Gastroesophageal sphincter (tissue), 4 donors: ENCODE data around the gene SDK2. TPM values are rescaled to one million over a fixed set of nuclear protein-coding genes. Genes with fewer than 3 reads are reported as not detected.
A peak's percentile ranks its signal among the peaks of the same experiment; 100 is the strongest.

ENCODE experiments used
- ATAC-seq: fragments of 150-250 bp; one replicate; pipeline ENCODE4 v1.9.1; 2016; ENCODE audit warnings: mild to moderate bottlenecking, moderate library complexity
- H3K27ac ChIP-seq, 4 donors: fragments of 200-600 bp; sonication (generic) in 3 of 4; 1 replicate in 3 of 4; 2 replicates in 1 of 4; pipeline ENCODE4 v1.5.1; 2016 to 2019
- H3K27me3 ChIP-seq: fragments of 200-600 bp; sonication (generic); one replicate; pipeline ENCODE4 v1.5.1; 2019
- H3K36me3 ChIP-seq, 2 donors: fragments of 200-600 bp; sonication (generic); one replicate each; pipeline ENCODE4 v1.5.1; 2019; ENCODE audit warnings: control low read depth in 1 of 2
- H3K4me1 ChIP-seq, 3 donors: fragments of 200-600 bp; sonication (generic); 1 replicate in 2 of 3; 2 replicates in 1 of 3; pipeline ENCODE4 v1.5.1; 2016 to 2019; ENCODE audit warnings: control low read depth in 2 of 3
- H3K4me3 ChIP-seq, 2 donors: fragments of 200-600 bp; sonication (generic); one replicate each; pipeline ENCODE4 v1.5.1; 2019; ENCODE audit warnings: mild to moderate bottlenecking in 1 of 2, moderate library complexity in 1 of 2
- H3K9me3 ChIP-seq, 3 donors: fragments of 200-600 bp; sonication (generic); one replicate each; pipeline ENCODE4 v1.5.1; 2017 to 2019; ENCODE audit warnings: control low read depth in 2 of 3
- EP300 ChIP-seq: sonication (generic); formaldehyde crosslinking; IDR thresholded peaks from one replicate; pipeline ENCODE4 v1.6.1; 2017; ENCODE audit warnings: antibody characterized with exemption, mild to moderate bottlenecking
- POLR2A ChIP-seq, 2 donors: fragments of 450-650 bp; IDR thresholded peaks; one replicate each; pipeline ENCODE4 v1.6.1; 2017; ENCODE audit warnings: antibody characterized with exemption in 2 of 2, mild to moderate bottlenecking in 2 of 2, moderate library complexity in 1 of 2
- POLR2AphosphoS5 ChIP-seq: sonication (generic); formaldehyde crosslinking; IDR thresholded peaks from one replicate; pipeline ENCODE4 v1.6.1; 2017; ENCODE audit warnings: antibody characterized with exemption
- WGBS, 2 donors: methylation state at CpG; one replicate each; pipeline ENCODE4 v1.1.5; 2018; ENCODE audit warnings: low coverage in 1 of 2; 5-methylcytosine and 5-hydroxymethylcytosine counted together
- total RNA-seq, 4 donors: library from RNA; depleted of rRNA; stranded (reverse); fragments of >200 nt; gene quantifications; one replicate each; pipeline ENCODE4 v1.1.0, GENCODE V29; 2016
- TF ChIP-seq, protein P1 (sequence below), 4 experiments: fragments of 200-600 bp in 2 of 4; fragments of 450-650 bp in 2 of 4; sonication (generic) in 1 of 4; IDR thresholded peaks; one replicate each; pipeline ENCODE4 v1.5.1; 2017 to 2019; ENCODE audit warnings: antibody characterized with exemption in 4 of 4, mild to moderate bottlenecking in 2 of 4, moderate library complexity in 2 of 4

Gene SDK2
- total RNA-seq, 4 donors from 2014 or later, result 0.31 to 2.0 (median 0.78) TPM

DNA sequence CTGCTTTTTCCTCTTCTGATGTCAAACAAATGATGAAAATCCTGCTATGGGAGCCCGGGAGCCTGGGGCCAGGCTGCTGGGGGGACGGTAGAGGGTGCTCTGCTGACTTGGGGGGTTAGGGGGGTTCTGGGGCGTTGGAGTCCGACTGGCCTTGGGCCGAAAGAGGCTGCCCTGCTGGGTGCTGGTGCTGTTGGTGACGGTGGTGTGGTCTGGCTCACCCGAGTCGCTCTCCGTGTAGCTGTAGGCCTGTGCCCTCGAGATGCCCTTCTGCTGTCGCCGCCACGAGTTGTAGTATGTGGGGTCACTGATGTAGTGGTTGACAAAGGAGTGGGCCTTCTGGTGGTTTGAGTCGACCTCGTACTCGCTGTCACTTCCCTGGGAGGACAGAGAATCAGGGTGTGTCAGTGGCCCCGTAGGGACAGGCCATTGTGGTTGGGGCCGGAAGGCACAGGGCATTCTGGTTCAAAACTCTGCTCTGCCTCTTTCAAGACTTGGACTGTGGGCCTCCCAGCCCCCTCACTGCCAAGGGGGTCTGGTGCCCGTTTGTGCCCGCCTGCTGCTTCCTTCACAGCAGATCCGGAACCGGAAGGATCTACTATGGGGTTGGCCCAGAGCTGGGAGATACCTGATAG is 305.6 kb downstream of the SDK2 start:
- Histone ChIP-seq H3K36me3 (no peaks in the 10 kb centered on the region), H3K4me1 (peaks cover 0 to 61% (median 23%) of the 10 kb centered on the region in 3 donors), H3K9me3 (no peaks in the 10 kb centered on the region), H3K27ac (peak overlapping the region in 3 of 4 donors; percentile 58 to 73 (median 64)), H3K27me3 (no peaks in the 10 kb centered on the region), H3K4me3 (peak overlapping the region in 1 of 2 donors; percentile 26)
- 78 to 83% methylated on average over 6 to 7 of the region's 22 CpGs for WGBS, 2 donors
- no peak for ATAC-seq
- TF ChIP-seq POLR2A (IDR thresholded peaks at IDR 0.05) (no peak), EP300 (no peak), POLR2AphosphoS5 (no peak)
- TF ChIP-seq, protein P1, sequence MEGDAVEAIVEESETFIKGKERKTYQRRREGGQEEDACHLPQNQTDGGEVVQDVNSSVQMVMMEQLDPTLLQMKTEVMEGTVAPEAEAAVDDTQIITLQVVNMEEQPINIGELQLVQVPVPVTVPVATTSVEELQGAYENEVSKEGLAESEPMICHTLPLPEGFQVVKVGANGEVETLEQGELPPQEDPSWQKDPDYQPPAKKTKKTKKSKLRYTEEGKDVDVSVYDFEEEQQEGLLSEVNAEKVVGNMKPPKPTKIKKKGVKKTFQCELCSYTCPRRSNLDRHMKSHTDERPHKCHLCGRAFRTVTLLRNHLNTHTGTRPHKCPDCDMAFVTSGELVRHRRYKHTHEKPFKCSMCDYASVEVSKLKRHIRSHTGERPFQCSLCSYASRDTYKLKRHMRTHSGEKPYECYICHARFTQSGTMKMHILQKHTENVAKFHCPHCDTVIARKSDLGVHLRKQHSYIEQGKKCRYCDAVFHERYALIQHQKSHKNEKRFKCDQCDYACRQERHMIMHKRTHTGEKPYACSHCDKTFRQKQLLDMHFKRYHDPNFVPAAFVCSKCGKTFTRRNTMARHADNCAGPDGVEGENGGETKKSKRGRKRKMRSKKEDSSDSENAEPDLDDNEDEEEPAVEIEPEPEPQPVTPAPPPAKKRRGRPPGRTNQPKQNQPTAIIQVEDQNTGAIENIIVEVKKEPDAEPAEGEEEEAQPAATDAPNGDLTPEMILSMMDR (IDR thresholded peaks at IDR 0.05), result no peak

DNA sequence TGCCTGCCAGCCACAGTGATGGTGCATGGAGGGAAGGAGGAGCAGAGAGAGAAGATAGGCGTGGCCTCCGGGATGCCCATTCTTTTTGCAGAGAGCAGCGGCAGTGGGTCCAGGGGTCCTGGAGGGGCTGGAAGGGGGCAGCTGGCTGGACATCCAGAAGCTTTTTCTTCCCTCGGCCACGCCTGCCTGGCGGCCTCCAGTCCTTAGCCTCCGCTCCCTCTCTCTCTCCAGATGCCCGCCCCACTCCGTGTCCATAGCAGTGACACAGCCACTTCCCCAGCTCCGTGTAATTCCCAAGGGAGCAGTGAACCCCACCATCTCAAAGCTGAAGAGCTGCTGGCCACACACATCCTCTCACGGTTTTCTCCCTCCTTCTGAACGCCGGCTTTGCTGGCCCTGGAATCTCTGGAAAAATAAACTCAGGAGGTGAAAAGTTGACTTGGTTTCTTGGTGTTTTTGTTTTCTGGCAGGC is 306.2 kb downstream of the SDK2 start:
- TF ChIP-seq EP300, result no peak
- peak; percentile 13 for TF ChIP-seq POLR2AphosphoS5
- H3K36me3 ChIP-seq, result no peaks in the 10 kb centered on the region
- ATAC-seq, result no peak
- H3K9me3 ChIP-seq, result no peaks in the 10 kb centered on the region
- H3K4me1 ChIP-seq, result peaks cover 0 to 55% (median 18%) of the 10 kb centered on the region in 3 donors
- H3K27ac ChIP-seq, result peak overlapping the region in 3 of 4 donors; percentile 58 to 73 (median 64)
- no peaks in the 10 kb centered on the region for H3K27me3 ChIP-seq
- peak overlapping the region in 1 of 2 donors; percentile 26 for H3K4me3 ChIP-seq
- 22 to 31% methylated on average over 5 to 10 of the region's 13 CpGs for WGBS, 2 donors

DNA sequence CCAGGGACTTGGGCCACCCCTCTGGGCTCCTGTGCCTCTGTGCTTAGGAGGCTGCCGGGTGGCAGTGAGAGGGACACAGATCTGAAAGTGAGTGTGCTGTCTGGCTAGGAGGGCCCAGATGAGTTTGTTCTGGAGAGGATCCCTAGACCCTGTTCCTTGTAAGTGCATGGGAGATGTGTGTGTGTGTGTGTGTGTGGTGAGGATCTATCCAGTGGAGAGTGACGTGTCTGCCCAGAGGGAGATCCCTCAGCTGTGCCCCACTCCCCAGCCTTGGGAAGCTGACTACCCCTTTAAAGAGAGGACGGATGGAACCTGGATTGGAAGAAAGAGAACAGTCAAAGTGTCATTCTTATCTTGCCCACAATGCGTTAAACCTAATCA is 306.9 kb downstream of the SDK2 start:
- H3K36me3 ChIP-seq, result no peaks in the 10 kb centered on the region
- ATAC-seq, result no peak
- no peaks in the 10 kb centered on the region for H3K27me3 ChIP-seq
- peak overlapping the region in 3 of 4 donors; percentile 18 to 73 (median 64) for H3K27ac ChIP-seq
- H3K4me3 ChIP-seq, result no peak overlapping the region
- no peak for TF ChIP-seq POLR2A (IDR thresholded peaks at IDR 0.05)
- no peak for TF ChIP-seq EP300
- TF ChIP-seq, protein P1 (IDR thresholded peaks at IDR 0.05), result no peak
- TF ChIP-seq POLR2AphosphoS5, result no peak
- H3K9me3 ChIP-seq, result no peaks in the 10 kb centered on the region
- H3K4me1 ChIP-seq, result peaks cover 0 to 47% (median 10%) of the 10 kb centered on the region in 3 donors
- 52% methylated on average over 3 of the region's 4 CpGs; no CpG with 5 or more reads in 1 of the 2 donors for WGBS, 2 donors

DNA sequence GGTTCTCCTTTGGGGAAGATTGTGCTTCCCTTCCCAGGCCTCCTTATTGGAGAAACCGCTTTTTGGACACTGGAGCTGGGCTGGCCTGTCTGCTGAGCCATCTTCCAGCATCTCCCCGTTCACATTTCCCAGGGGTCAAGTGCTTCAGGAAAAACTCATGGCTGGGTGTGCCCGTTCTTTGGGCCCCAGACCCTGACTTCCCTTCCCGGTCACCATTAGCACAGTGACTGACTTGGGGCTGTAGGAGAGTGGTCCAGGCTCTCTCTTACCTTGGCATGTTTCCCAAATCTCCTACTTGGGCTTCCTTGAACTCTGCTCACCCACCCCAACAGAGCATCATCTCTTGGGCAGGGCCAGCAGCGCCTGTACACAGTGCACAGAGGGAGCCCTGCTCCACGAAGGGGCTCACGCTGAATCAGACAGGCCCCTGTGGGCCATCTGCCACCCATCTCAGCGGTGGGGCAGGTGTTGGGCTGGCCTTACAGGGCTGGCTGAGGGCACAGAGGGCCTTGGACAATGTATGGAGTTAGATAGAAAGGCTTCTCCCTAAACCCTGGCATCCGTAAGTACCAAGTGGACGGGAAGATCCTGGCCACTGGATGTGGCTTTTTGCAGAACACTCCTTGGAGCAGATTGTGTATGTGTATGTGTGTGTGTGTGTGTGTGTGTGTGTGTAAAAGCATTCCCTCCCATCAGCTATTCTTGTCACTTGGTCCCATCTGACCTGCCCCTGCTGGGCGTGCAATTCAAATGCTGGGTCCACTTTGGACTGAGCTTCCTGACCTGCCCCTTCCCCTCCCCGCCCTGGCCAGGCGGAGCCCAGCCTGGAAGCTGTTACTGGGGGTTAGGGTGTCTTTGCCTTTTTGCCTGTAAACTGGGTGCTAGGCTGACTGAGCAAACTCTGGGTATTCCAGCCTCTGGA is 307.6 kb downstream of the SDK2 start:
- no peak for ATAC-seq
- Histone ChIP-seq H3K9me3 (no peaks in the 10 kb centered on the region), H3K27me3 (no peaks in the 10 kb centered on the region), H3K4me1 (peaks cover 0 to 41% (median 5%) of the 10 kb centered on the region in 3 donors), H3K27ac (peak overlapping the region in 3 of 4 donors; percentile 18 to 73 (median 64)), H3K36me3 (no peaks in the 10 kb centered on the region), H3K4me3 (no peak overlapping the region)
- TF ChIP-seq POLR2AphosphoS5 (no peak), EP300 (no peak), POLR2A (IDR thresholded peaks at IDR 0.05) (no peak)
- TF ChIP-seq, protein P1 (IDR thresholded peaks at IDR 0.05), result no peak
- 50 to 83% methylated on average over 2 to 4 of the region's 13 CpGs for WGBS, 2 donors
